ENCODE measurements around the gene SLC44A3.

Gene SLC44A3

DNA sequence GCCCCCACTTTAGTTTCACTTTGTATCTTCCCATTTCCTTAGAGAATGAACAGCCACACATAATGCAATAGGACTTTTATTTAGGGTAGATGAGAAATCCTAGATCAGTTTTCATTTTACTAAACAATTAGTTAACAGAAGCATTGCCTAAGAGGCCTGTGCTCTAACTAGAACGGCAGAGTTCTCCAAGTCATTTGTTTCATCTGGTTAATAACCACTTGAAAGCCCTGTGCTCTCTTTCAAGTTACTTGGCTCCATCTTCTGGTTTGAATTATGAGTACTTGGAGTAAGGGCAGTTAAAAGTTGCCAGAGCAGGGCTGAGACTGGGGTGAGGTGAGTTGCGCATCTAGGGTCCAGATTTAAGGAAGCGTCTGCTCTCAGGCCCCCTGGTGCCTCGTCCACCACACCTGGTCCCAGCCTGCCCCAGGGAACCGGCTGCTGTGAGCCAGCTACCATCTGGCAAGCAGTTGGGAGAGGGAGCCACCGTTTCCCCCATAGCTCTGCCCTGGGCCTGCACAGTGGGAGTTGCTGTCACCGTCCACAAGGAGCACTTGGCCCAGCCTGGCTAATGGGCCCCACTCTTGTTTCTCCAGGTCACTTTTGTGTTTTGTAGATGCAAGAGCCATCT is 18.1 kb upstream of the SLC44A3 start:
- DNase-seq (ENCODE audit: low read depth in 2 of 2), result no peak

DNA sequence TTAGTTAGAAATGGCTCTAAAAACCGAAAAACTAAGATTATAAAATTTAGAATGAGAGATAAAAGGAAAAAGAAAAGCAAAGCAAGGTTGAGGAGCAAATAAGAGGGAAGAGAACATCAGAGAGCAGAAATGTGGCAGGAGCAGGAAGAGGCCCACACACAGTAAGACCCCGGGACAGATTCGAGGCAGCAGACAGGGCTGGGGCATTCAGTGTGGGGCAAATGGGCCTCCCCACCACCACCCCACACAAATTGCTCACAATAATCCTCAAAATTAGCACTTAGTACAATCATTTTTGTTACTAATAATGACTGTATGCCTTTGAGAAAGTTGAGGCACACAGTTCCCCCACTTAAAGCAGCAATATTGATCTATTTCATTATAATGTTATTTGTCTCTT is 17.1 kb upstream of the SLC44A3 start:
- no peak for DNase-seq (ENCODE audit: low read depth in 2 of 2)

DNA sequence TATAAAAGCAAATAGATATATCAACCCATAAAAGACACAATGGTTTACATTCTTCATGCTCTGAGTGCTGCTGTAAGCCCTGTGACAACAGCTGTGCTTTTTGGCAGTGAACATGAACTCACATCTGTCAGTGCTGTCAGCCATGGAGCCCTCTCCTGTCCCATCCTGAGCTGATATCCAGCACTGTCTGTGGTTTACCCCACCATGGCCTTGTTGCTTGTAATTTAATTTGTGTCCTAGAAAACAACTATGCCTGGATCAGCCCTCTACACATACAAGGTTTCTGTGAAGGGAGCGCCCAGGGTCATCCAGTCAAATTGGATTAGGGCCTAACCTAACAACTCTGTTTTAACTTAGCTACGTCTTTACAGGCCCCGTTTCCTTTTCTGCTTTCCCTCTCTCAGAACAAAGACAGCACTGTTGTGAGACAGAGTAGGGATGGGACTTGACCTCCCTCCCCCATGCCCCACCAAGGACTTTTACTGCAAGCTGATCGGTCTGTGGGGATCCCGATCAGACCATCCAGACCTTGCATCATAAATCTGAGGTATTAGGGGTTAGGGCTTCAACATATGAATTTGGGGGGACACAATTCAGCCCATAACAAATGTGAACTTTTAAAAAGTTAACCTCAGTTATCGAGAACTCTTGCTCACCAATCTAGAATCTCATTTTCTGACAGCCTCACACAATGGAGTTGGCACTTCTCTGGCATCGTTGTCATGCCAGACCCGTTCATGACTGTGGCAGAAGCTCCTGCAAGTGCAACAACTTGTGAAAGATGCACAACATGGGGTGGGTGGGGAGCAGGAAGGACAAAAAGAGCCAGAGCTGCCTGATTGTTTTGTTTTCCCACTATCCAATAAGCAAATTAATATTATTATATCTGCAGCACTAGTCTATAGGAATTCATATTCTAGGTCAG is 16.4 kb upstream of the SLC44A3 start:
- DNase-seq (ENCODE audit: low read depth in 2 of 2), result no peak

DNA sequence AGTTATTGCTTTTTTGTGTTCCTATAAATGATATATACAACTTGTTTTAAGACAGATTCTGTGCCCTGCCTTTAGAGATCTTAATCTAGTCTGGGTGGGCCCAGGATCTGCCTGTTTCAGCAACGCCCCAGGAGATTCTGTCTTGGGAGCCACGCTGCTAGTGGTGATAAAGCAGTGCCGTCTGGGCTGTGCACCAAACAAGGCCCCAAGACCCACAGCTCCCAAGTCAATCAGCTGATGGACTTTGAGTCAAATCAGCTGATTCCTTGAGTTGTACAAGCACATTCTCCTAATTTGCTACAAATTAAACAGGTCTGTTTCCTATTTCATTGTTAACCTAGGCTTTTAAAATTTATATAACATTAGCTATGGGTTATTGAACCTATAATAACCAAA is 15.7 kb upstream of the SLC44A3 start:
- no peak for DNase-seq (ENCODE audit: low read depth in 2 of 2)

DNA sequence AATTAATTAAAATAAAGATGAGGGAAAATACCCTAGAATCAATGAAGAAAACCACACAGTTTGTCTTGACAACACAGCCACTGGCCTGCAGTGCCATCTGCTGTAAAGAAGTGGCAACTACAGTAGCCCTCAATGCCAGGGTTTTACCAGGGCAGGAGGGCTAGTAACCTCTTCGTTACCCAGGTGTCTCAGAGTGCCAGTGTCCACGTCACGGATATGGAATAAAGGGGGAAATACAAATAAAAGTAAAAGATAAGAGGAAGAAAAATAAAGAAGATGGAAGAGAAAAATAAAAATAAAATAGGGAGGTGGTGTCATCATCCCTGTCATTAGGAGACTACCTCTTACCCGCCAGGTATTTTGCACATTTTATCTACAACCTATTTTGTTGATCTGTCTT is 14.2 kb upstream of the SLC44A3 start:
- DNase-seq (ENCODE audit: low read depth in 2 of 2), result peak in 1 of 2 donors; percentile 15

DNA sequence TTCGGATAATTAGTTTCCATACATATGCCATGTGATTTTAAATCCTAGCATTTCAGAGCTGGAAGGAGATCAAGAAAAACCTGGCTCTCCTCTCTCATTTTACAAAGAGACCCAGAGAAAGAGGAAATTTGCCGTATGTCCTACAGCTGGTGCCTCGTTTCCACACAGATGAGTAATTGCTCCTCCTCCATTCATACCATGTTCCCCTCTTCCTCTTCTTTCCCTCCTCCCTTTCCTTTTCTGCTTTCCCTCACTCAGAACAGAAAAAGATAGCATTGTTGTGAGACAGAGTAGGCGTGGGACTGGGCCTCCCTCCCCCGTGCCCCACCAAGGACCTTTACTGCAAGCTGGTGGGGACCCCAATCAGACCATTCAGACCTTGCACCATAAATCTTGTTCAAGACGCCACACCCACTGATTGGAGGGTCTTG is 13.7 kb upstream of the SLC44A3 start:
- DNase-seq (ENCODE audit: low read depth in 2 of 2), result no peak

DNA sequence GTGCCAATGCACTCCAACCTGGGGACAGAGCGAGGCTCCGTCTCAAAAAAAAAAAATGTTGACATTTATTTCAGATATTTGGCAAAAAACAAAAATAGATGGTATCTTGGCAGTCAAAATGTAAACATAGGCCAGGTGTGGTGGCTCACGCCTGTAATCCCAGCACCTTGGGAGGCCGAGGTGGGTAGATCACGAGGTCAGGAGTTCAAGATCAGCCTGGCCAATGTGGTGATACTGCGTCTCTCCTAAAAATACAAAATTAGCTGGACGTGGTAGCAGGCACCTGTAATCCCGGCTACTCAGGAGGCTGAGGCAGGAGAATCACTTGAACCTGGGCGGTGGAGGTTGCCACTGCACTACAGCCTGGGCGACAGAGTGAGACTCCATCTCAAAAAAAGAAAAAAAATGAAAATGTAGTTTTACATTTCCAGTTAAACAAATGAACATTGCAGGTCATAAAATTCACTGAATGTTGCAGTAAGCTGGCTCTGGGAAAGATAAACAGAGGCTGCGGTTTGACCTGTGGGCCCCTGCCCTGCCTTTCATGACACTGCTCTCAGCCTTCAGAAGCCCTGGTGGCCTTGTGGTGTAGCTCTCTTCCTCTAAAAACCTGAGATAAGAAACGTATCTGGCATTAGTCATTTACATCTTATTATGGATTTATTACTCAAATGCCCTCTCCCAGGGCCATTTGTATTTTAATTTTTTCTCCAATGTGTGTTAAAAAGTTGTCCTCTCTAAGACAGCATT is 12.2 kb upstream of the SLC44A3 start:
- no peak for DNase-seq (ENCODE audit: low read depth in 2 of 2)

DNA sequence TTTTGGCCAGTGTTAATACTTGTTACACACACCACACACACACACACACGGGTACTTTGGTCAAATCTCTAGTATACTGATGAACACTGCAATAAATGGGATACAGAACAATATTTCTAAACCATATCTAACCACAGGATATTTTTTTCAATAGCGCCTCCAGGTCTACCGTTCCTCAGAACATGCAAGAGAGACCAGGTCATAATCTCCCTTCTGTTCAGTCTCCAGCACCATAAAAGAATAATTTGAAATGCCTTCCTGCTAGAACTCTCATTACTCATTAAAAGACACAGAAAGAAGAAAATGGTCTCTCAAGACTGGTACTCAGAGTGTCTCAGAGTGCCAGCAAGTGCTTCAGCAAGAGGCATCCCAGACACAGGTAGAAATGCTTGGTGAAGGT is 11.5 kb upstream of the SLC44A3 start:
- no peak for DNase-seq (ENCODE audit: low read depth in 2 of 2)

DNA sequence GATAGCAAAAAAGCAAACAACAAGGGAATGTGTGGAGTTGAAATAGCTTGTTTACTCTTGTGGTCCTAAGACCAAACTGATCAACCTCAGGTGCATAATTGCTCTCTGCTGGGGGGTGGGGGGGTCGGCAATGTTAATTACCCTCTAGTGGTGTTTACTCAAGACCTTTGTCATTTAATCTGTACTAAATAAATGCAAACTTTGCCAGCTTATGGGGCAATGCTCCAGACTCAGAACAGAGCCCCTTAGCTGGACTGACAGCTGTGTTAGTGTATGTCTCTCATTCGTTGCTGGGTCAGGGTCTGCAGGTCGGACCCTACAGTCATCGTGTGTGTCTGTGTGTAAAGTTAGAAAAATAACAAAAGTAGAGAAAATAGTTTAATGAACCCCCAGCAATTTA is 7.2 kb upstream of the SLC44A3 start:
- DNase-seq (ENCODE audit: low read depth in 2 of 2), result no peak

DNA sequence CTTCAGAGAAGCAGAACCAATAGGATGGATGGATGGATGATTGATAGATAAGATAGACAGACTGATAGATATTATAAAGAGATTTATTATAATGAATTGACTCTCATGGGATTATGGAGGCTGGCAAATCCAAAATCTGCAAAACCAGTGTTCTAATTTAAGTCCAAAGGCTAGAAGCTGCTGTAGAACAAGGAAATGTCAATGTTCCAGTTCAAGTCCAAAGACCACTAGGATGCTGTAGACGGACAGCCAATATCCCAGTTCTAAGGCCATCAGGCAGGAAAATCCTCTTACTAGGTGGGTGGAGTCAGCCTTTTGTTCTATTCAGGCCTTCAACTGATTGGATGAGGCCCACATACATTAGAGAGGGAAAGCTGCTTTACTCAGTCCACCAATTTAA is 4.1 kb upstream of the SLC44A3 start:
- DNase-seq (ENCODE audit: low read depth in 2 of 2), result no peak

DNA sequence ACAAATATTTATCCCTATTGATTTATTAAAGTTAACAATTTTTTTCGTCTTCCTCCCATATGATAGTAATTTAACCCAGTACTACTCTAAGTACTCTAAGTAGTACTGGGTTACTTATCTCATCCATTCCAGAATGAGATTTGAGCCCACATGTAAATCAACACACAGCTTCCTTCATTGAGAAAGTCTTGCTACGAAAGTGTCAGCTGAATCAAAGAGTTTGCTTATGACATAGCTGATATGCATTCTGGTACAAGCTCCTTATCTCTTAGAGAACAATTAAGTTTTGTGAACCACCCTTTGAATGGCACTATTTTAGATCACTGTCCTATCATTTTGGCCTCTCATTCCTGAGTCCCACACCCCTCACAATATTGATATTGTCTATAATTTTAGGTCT is 2.4 kb upstream of the SLC44A3 start:
- no peak for DNase-seq (ENCODE audit: low read depth in 2 of 2)

DNA sequence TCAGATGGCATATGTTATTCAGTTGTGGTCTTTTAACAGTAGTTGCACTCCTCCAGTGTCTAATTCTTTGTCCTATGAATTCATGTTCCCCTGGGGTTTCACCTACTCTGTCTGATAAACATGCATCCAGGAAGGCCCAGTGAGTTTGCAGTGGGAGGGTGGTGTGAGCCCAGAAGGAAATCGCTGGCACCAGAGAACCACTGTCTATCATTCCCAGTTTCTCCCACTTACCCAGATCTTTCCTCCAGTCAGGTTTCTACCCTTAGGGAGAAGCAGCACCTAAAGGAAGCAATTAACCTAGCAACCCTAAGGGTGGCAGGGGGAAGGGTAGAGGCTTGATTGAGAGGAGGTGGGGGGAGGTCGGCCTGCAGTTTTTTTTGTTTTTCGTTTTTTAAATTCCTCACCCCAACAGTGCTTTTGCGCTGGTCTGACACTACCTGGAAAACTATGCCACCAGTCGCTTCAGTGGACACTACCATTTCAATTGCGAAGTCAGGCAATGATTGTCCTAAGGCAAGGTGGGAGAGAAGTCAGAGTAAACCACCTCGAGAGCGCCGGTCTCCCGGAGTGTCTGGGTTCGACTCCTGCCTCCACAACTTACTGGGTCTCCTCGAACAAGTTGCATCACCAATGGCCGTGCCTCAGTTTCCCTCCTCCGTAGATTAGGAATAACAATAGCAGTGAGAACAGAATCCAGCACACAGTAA is 766 bp upstream of the SLC44A3 start:
- no peak for DNase-seq (ENCODE audit: low read depth in 2 of 2)

DNA sequence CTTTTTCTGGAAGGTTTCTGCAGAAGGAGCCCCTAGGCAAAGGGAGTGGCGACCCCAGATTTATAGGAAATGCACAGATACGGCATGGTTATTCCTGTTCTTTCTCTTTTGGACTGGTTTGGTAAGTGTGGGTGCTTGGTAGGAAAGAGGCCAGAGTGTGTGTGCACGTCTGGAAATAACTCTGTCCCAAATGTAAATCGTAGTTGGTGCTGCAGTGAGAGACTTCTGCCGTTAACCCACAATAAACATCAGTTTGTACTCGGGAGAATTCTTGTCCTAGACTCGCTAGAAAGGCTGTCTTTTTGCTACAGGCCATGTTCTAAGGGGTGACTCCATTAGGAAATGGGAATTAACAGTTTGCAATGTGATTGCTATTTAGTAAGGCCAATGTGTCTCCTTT is 779 bp downstream of the SLC44A3 start:
- DNase-seq (ENCODE audit: low read depth in 2 of 2), result no peak

DNA sequence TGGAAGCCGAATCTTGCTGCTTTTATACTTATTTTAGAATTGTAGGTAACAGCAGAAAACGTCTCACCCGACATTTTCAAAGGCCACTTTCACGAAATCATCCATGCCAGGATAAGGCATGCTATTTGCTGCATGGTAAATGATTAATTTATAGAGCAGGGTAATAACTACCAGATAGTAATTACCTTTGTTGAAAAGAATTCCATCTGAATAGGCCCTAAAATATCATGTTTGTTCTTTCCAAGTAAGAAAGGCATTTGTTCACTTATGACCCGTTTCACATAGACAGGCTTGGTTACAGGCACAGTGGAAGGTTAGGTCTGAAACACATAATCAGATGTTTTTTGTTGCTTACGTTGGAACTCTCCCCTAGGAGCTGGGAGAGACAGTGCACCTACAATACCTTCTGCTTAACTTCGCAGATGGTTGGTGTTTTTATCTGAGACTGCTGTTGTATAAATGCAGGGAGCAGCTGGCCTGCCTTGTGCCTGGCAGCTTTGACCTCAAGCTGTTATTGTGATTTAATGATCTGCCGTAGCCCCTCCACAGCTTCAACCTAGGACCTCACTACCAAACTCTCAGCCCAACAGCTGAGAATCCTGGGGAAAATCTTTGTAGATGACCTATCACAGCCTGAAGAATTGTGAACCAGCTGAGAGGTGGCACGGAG is 1.6 kb downstream of the SLC44A3 start:
- no peak for DNase-seq (ENCODE audit: low read depth in 2 of 2)

DNA sequence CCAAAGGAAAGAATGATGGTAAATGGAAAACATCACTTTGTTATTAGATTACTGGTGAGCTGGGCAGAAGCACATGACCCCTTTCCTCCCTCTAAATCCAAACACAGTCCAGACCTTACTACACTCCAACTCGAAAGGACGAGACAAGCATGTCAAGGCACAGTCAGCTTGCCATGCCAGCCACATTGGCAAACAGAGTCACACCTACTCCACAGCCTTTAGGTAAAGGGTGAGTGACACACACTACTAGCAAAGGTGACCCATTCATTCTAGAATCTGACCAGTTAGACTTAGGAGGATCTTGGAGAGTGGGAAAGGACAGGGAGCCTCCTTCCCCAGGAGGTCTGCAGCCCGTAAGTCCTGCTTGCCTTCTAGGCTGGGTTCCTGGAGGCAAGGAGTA is 3.0 kb downstream of the SLC44A3 start:
- DNase-seq (ENCODE audit: low read depth in 2 of 2), result no peak

DNA sequence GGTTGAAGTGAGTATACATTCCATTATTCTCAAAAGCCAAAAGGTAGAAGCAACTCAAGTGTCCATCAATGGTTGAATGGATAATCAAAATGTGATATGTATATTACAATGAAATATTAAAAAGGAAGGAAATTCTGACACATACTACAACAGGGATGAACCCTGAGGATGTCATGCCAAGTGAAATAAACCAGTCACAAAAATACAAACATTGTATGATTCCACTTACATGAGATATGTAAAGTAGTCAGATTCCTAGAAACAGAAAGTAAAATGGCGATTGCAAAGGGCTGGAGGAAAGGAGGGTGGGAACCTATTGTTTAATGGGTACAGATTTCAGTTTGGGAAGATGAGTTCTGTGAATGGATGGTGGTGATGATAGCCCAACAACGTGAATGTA is 5.8 kb downstream of the SLC44A3 start:
- DNase-seq (ENCODE audit: low read depth in 2 of 2), result no peak

DNA sequence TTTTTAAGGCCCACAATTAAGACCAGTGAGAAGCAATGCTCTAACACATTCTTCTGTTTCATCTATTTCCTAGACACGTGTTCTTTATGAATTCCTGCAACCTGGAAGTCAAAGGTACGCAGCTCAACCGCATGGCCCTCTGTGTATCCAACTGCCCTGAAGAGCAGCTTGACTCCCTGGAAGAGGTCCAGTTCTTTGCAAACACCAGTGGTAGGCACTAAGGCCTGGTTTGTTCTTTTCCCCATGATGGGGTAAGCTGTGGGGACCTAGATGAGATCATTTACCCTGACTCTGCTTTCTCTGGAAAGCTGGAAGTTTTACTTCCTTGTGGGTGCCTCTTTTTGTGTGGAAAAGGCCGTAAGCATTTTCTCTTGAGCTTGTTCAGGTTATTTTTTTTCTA is 7.3 kb downstream of the SLC44A3 start:
- no peak for DNase-seq (ENCODE audit: low read depth in 2 of 2)

DNA sequence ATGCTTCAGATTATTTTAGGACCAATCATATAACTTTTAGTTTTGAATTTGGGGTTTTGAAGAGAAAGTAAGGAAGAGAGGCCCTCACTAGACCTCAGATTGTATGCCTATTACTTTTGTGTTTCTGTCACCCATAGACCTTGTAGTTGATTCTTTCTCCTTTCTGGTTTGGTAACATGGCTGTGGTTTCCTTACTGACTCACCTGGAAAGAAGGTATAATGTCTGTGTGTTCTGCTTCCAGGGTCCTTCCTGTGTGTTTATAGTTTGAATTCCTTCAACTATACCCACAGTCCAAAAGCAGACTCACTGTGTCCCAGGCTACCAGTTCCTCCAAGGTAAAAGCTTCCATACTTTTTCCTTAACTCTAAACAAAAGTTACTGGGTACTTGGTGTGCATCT is 8.1 kb downstream of the SLC44A3 start:
- DNase-seq (ENCODE audit: low read depth in 2 of 2), result no peak

DNA sequence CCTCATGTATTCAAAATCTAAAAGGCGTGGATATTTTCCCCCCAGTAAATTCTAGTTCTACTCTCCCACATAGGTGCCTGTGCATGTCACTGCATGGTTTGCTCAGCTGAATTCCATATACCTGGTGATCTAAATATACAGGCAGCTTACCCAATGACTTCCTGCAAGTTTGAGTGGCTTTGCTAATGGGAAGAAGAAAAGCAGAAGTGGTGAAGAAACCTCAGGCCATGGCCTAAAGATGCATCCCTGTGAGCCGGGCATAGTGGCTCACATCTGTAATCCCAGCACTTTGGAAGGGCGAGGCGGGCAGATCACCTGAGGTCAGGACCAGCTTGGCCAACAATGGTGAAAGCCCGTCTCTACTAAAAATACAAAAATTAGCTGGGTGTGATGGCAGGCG is 11.5 kb downstream of the SLC44A3 start:
- DNase-seq (ENCODE audit: low read depth in 2 of 2), result no peak

DNA sequence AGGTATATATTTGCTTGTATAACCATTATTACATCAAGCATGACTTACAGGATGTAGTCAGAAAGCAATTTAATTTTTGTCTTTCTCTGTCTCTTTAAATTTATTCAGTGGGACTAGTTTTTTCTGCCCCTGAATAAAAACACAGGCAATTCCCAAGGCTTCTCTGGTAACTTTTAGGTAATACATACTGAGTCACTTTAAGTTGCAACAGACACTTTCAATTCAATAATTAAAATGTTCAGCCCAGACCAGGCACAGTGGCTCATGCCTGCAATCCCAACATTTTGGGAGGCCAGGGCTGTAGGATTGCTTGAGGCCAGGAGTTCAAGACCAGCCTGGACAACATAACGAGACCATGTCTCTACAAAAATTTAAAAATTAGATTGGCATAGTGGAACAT is 12.3 kb downstream of the SLC44A3 start:
- no peak for DNase-seq (ENCODE audit: low read depth in 2 of 2)

DNA sequence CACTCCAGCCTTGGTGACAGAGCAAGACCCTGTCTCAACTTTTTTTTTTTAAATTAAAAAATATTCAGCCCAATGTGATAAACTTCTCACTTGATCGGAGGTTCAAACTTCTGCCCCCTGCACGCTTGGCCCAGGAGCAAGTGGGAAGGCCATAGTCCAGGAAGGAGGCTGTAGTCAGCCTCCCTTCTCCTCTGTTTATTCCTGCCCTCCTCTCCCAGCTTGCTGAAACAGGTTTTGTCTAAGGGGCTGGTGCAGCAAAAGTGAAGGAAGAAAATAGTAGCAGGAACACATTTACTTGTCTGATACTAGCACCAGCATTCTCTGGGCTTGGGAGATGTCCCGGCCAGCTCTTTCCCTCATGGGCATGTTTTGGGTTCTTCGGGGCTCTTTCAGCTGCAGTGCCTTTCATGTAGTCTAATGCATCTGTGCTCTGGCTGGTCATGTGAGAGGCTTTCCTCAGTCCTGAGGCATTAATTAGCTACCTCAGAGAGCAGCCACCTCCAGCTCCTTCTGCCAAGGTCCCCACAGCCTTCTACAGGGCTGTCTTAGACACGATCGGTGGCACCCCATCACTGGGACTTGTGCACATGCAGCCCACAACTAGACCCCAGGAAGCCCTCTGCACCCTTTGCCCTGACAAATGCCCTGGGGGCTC is 12.9 kb downstream of the SLC44A3 start:
- no peak for DNase-seq (ENCODE audit: low read depth in 2 of 2)
